Endothelial cell (in vitro differentiated cells): ENCODE measurements around the gene ZNF2. TPM values are rescaled to one million over a fixed set of nuclear protein-coding genes. Genes with fewer than 3 reads are reported as not detected.

Experiments
- DNase-seq: peaks from one replicate; pipeline ENCODE4 v3.0.0; 2021; ENCODE audit warnings: low spot score
- H3K27ac Mint-ChIP-seq: one replicate; pipeline ENCODE4 v1.8.0; 2021; ENCODE audit warnings: mixed read lengths, inconsistent platforms; ENCODE audit not compliant: unreplicated experiment
- H3K27me3 Mint-ChIP-seq: one replicate; pipeline ENCODE4 v1.8.0; 2021; ENCODE audit warnings: mild to moderate bottlenecking, moderate library complexity, mixed read lengths, inconsistent platforms; ENCODE audit not compliant: unreplicated experiment
- H3K36me3 Mint-ChIP-seq: one replicate; pipeline ENCODE4 v1.8.0; 2021; ENCODE audit warnings: mild to moderate bottlenecking, low read depth, mixed read lengths, inconsistent platforms; ENCODE audit not compliant: unreplicated experiment
- H3K4me1 Mint-ChIP-seq: one replicate; pipeline ENCODE4 v1.8.0; 2021; ENCODE audit warnings: mild to moderate bottlenecking, mixed read lengths, inconsistent platforms; ENCODE audit not compliant: unreplicated experiment
- H3K4me3 Mint-ChIP-seq: one replicate; pipeline ENCODE4 v1.8.0; 2021; ENCODE audit warnings: mild to moderate bottlenecking, mixed read lengths, inconsistent platforms; ENCODE audit not compliant: unreplicated experiment
- H3K9me3 Mint-ChIP-seq: one replicate; pipeline ENCODE4 v1.8.0; 2021; ENCODE audit warnings: mixed read lengths, inconsistent platforms; ENCODE audit not compliant: unreplicated experiment
- CTCF ChIP-seq: fragments of 200-600 bp; sonication (generic); IDR thresholded peaks from one replicate; pipeline ENCODE4 v1.5.0; 2021; ENCODE audit warnings: antibody characterized with exemption; ENCODE audit not compliant: unreplicated experiment
- long read RNA-seq: library from polyadenylated mRNA; unstranded; transcript quantifications from one replicate; pipeline ENCODE4 v2.0.0, GENCODE V29; 2020; ENCODE audit not compliant: unreplicated experiment
- total RNA-seq: library from RNA; stranded (reverse); fragmentation: NEBNext Ultra II Directional; extraction: Animal tissue kit (Norgen Biotek cat#: 25700); gene quantifications from one replicate; pipeline ENCODE4 v1.2.1, GENCODE V29; 2021; ENCODE audit not compliant: unreplicated experiment

The ZNF2 gene
- 5.3 TPM for total RNA-seq
- long read RNA-seq, partial matches to known transcripts: 0 of 5 reads
- long read RNA-seq, other reads (novel, unspliced or antisense): 1 of 5 reads

DNA sequence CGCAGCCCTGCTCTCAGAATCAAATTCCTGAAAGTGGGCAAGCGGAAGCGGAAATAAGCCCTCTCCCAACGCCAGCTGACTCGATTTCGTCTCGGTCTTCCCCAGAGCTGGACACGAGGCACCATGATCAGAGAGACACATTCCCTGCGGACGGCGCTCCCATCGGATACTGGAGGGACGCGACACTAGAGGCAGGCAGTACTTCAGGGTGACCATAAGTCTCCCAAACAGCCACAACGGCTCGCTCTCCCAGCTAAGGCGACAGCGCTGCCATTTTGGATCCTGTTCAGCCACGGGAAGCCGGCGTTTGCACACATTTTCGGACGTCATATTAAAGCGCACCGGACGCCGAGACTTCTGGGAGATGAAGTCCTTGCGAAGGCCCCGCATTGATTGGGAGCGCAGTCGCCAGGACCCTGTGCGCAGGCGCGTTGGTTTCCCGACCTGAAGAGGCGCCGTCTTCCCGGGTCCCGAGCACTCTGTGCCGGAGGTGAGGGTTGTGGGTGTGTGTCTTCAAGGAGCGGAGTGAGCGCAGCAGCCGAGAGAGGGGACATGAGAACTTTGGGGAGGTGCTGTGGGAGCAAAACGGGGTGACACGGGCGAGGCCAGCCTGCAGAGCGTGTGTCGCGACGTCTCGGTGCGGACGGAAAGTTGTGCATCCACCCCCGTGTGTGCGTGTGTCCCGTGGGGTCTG, at the start of gene ZNF2:
TSS of gene ZNF2 (plus strand) at position 439 of the 694 bp plus-strand sequence. CDS start 10,418 bp downstream, outside the sequence.
- DNase-seq: peak; percentile 96
- H3K36me3 Mint-ChIP-seq: peaks cover under 1% of the 10 kb centered on the region

GRCh38 chr2:95121093-95121406, 44.6 kb upstream of the ZNF2 start:
- Mint-ChIP-seq H3K36me3 (peaks cover 9% of the 10 kb centered on the region), H3K9me3 (no peaks in the 10 kb centered on the region), H3K4me1 (peaks cover 14% of the 10 kb centered on the region), H3K4me3 (peak overlapping the region; percentile 98), H3K27me3 (peaks cover 18% of the 10 kb centered on the region), H3K27ac (peak overlapping the region; percentile 95)
- DNase-seq: no peak
- TF ChIP-seq CTCF: no peak

More for the DNA sequence above, at the start of gene ZNF2:
- Mint-ChIP-seq H3K9me3 (no peaks in the 10 kb centered on the region), H3K4me1 (peaks cover 23% of the 10 kb centered on the region), H3K4me3 (peak within 1 kb of the TSS; percentile 99), H3K27me3 (peaks cover 6% of the 10 kb centered on the region), H3K27ac (peak within 1 kb of the TSS; percentile 99)
- no peak for TF ChIP-seq CTCF

DNA sequence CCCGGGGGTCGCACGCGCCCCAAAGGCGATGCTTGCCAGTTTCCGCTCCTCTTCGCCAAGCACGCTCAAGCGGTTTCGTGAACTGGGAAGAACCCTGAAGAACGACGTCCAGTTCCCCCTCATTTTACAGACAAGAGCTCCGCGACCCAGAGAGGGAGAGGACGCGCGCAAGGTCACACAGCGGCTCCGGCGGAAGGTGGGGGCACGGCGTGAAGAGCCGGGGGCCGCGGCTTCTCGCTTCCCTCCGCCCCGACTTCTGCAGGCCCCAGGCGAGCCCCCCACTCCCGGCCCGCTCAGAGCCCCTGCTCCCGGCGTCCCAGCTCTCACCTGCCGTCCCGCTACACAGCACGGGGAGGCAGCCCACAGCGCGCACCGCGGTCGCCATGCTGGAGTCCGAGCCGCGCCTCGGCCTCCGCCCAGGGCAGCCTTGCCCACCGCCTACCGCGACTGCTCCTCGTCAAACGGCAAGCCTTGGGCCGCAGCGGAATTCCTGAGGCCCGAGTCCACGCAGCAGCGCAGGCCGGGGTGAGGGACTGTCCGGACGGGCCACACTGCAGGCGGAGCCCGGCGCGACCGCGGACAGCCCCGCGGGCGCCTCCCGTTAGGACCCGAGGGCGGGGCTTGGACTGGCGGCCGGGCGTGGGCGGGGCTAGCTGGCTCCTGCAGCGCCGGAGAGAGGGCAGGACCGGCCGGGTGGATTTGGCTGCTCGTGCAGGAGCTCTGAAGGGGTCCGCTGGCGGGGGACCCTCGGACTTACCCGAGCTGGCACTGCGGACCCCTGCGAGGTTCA, 44.0 kb upstream of the ZNF2 start, which contains the start of gene MRPS5:
TSS of gene MRPS5 (minus strand) at position 402 of the 790 bp plus-strand sequence. CDS start at position 385, 17 bp downstream.
- DNase-seq: peak; percentile 88
- TF ChIP-seq CTCF: no peak
- H3K27ac Mint-ChIP-seq: peak within 1 kb of the TSS; percentile 95
- peaks cover 9% of the 10 kb centered on the region for H3K36me3 Mint-ChIP-seq
- no peaks in the 10 kb centered on the region for H3K9me3 Mint-ChIP-seq
- peaks cover 14% of the 10 kb centered on the region for H3K4me1 Mint-ChIP-seq
- H3K27me3 Mint-ChIP-seq: peaks cover 18% of the 10 kb centered on the region
- peak within 1 kb of the TSS; percentile 98 for H3K4me3 Mint-ChIP-seq

DNA sequence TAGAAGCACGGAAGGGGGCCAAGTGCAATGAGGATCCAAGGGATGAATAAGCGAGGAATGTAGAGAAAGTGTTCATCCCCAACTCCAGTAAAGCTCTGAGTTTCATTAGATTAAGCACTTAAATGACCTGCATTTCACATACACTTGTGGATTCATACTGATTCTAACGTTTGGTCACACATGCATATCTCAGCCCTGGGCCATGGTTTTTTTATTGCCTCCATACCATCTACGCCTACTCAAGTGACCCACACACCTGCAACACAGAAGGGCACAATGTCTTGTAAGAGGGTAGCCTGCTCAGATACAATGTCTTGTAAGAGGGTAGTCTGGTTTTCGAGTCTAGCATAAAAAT, 43.4 kb upstream of the ZNF2 start:
- Mint-ChIP-seq H3K27ac (peak overlapping the region; percentile 74), H3K4me3 (peak overlapping the region; percentile 98), H3K4me1 (peaks cover 14% of the 10 kb centered on the region), H3K27me3 (peaks cover 18% of the 10 kb centered on the region), H3K9me3 (no peaks in the 10 kb centered on the region), H3K36me3 (peaks cover 9% of the 10 kb centered on the region)
- TF ChIP-seq CTCF: no peak
- no peak for DNase-seq
